ENCODE data around the gene TMPRSS2.

DNA sequence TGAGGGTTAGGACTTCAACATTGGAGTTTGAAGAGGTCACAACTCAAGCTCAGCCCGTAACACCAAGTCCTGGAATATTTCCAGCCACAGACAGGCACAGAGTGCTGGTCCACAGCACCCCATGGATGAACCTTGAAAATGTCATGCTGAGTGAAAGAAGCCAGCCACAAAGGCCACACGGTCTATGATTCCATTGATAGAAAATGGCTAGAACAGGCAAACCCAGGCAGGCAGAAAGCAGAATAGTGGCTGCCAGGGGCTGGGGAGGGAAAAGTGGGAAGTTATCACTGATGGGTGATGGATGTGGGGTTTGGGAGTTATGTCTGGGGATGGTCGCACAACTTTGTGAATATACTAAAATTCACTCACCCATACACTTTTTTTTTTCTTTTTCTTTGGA, 60.6 kb downstream of the TMPRSS2 start:
- TF ChIP-seq, protein P1, sequence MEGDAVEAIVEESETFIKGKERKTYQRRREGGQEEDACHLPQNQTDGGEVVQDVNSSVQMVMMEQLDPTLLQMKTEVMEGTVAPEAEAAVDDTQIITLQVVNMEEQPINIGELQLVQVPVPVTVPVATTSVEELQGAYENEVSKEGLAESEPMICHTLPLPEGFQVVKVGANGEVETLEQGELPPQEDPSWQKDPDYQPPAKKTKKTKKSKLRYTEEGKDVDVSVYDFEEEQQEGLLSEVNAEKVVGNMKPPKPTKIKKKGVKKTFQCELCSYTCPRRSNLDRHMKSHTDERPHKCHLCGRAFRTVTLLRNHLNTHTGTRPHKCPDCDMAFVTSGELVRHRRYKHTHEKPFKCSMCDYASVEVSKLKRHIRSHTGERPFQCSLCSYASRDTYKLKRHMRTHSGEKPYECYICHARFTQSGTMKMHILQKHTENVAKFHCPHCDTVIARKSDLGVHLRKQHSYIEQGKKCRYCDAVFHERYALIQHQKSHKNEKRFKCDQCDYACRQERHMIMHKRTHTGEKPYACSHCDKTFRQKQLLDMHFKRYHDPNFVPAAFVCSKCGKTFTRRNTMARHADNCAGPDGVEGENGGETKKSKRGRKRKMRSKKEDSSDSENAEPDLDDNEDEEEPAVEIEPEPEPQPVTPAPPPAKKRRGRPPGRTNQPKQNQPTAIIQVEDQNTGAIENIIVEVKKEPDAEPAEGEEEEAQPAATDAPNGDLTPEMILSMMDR (IDR thresholded peaks at IDR 0.05; ENCODE audit: low read length), result no peak
- no peak for TF ChIP-seq EZH2 (optimal IDR thresholded peaks at IDR 0.05; ENCODE audit: low read depth, low read length)
- no peak for TF ChIP-seq EZH2phosphoT487 (IDR thresholded peaks at IDR 0.05; ENCODE audit: low read length)

Data from MM.1S (cell line).